Lower leg skin (tissue), 4 donors: ENCODE results near the gene PAOX. TPM values are rescaled to one million over a fixed set of nuclear protein-coding genes. Genes with fewer than 3 reads are reported as not detected.
A peak's percentile ranks its signal among the peaks of the same experiment; 100 is the strongest.
"Not testable (repeated sequence)": the region's sequence is repeated elsewhere in the genome, so short reads cannot be mapped to it uniquely, and the experiment has no call there.

Source experiments
- DNase-seq, 2 donors: peaks; one replicate each; pipeline ENCODE4 v3.0.0-alpha.2; 2019; ENCODE audit warnings: low spot score in 2 of 2
- H3K4me3 ChIP-seq: fragments of 200-600 bp; sonication (generic); 2 replicates; pipeline ENCODE4 v1.5.1; 2017; ENCODE audit warnings: mild to moderate bottlenecking, low read depth; ENCODE audit not compliant: poor library complexity, severe bottlenecking
- POLR2A ChIP-seq, 2 donors: fragments of 450-650 bp; IDR thresholded peaks; one replicate each; pipeline ENCODE4 v1.6.1; 2016 to 2017; ENCODE audit warnings: antibody characterized with exemption in 2 of 2, mild to moderate bottlenecking in 1 of 2, moderate library complexity in 1 of 2
- WGBS, 2 donors: methylation state at CpG; one replicate each; pipeline ENCODE4 v1.1.5; 2018; 5-methylcytosine and 5-hydroxymethylcytosine counted together
- intact Hi-C: fragments of 100-400 bp; cut with DNase I; formaldehyde crosslinking; loops from one replicate; pipeline ENCODE4 v1.15.0; 2023; ENCODE audit warnings: low total_unique reads
- total RNA-seq, 4 donors: library from RNA; depleted of rRNA; stranded (reverse); fragments of >200 nt; gene quantifications; one replicate each; pipeline ENCODE4 v1.1.0, GENCODE V29; 2016
- TF ChIP-seq, protein P1 (sequence below), 3 donors: fragments of 450-650 bp; IDR thresholded peaks; one replicate each; pipeline ENCODE4 v1.5.1; 2016; ENCODE audit warnings: antibody characterized with exemption in 3 of 3, mild to moderate bottlenecking in 3 of 3, moderate library complexity in 2 of 3

PAOX gene
- total RNA-seq, 4 donors from 2014 or later: 8.1 to 21.8 (median 14.4) TPM

DNA sequence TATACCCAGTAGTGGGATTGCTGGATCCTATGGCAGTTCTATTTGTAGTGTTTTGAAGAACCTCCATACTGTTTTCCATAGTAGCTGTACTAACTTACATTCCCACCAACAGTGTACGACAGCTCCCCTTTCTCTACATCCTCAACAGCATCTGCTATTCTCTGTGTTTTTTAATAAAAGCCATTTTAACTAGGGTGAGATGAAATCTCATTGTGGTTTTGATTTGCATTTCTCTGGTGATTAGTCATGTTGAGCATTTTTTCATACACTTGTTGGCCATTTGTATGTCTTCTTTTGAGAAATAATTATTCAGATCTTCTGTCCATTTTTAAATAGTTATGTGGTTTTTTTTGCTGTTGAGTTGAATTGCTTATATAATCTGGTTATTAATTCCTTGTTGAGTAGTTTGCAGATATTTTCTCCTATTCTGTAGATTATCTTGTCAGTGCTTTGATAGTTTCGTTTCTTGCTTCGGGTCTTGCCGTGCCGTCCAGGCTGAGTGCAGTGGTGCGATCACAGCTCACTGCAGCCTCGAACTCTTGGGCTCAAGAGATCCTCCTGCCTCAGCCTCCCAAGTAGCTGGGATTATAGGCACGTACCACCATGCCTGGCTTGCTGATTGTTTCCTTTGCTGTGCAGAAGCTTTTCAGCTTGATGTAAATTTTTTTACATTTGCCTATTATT is 26.9 kb downstream of the PAOX start:
- TF ChIP-seq, protein P1, sequence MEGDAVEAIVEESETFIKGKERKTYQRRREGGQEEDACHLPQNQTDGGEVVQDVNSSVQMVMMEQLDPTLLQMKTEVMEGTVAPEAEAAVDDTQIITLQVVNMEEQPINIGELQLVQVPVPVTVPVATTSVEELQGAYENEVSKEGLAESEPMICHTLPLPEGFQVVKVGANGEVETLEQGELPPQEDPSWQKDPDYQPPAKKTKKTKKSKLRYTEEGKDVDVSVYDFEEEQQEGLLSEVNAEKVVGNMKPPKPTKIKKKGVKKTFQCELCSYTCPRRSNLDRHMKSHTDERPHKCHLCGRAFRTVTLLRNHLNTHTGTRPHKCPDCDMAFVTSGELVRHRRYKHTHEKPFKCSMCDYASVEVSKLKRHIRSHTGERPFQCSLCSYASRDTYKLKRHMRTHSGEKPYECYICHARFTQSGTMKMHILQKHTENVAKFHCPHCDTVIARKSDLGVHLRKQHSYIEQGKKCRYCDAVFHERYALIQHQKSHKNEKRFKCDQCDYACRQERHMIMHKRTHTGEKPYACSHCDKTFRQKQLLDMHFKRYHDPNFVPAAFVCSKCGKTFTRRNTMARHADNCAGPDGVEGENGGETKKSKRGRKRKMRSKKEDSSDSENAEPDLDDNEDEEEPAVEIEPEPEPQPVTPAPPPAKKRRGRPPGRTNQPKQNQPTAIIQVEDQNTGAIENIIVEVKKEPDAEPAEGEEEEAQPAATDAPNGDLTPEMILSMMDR (IDR thresholded peaks at IDR 0.05): no peak
- no peak for DNase-seq
- intact Hi-C loops: no loop called here
- 94 to 95% methylated on average over 8 of the region's 8 CpGs for WGBS, 2 donors
- no peak overlapping the region for H3K4me3 ChIP-seq

DNA sequence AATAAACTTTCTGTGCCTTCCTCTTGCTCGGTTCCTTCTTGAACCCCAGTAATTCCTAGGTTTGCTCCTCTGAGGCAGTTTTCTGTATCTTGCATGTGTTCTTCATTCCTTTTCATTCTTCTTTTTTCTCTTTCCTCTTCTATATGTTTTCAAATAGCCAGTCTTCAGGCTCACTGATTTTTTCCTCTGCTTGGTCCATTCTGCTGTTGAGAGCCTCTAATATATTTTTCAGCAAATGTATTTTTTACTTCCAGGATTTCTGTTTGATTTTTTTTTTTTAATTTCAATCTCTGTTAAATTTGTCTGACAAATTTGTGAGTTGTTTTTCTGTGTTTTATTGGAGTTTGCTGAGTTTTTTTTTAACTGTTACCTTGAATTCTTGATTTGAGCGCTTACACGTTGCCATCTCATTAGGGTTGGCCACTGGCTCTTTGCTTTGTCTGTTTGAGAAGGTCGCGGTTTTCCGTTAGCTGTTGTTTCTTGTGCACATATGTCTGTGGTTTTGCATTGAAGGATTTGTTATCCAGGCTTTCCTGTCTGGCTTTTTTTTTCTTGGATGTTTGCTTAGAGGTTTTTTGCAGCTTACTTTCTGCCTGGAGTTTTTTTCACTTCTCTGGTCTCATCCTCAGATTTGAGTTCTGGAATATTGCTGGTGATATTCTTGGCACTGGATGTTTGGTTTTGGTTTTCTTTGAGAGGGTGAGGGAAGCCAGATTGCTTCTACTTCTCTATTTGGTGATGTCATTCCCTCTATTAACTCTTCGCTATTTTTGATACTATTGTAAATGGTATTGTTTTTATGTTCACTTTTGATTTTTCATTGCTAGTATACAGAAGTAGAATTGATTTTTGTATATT is 32.7 kb downstream of the PAOX start:
- WGBS, 2 donors: 96 to 98% methylated on average over 7 of the region's 7 CpGs
- no peak for DNase-seq
- intact Hi-C loops: no loop called here
- no peak for TF ChIP-seq POLR2A (IDR thresholded peaks at IDR 0.05)
- TF ChIP-seq, protein P1 (IDR thresholded peaks at IDR 0.05): no peak
- H3K4me3 ChIP-seq: no peak overlapping the region

DNA sequence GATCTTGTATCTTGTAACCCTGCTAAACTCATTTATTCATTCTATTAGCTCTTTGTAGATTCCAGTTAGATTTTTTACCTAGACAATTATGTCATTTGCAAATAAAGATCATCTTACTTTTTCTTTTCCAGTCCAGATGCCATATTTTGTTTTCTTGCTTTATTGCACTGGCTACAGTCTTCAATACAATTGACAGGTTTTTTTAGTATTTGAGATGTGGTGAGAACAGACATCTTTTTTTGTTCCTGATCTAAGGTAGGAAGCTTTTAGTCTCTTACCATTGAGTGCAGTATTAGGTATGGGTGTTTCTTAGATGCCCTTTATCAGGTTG is 33.3 kb downstream of the PAOX start:
- no peak overlapping the region for H3K4me3 ChIP-seq
- intact Hi-C loops: no loop called here
- DNase-seq: no peak
- no peak for TF ChIP-seq POLR2A (IDR thresholded peaks at IDR 0.05)
- TF ChIP-seq, protein P1 (IDR thresholded peaks at IDR 0.05): no peak

DNA sequence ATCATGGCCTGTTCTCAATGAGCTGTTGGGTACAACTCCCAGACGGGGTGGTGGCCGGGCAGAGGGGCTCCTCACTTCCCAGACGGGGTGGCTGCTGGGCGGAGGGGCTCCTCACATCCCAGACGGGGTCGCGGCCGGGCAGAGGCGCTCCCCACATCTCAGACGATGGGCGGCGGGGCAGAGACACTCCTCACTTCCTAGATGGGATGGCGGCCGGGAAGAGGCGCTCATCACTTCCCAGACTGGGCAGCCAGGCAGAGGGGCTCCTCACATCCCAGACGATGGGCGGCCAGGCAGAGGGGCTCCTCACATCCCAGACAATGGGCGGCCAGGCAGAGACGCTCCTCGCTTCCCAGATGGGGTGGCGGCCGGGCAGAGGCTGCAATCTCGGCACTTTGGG is 35.3 kb downstream of the PAOX start:
- DNase-seq, intact Hi-C loops, H3K4me3 ChIP-seq: not testable (repeated sequence)
- WGBS, 2 donors: 95 to 96% methylated on average over 21 to 23 of the region's 23 CpGs

DNA sequence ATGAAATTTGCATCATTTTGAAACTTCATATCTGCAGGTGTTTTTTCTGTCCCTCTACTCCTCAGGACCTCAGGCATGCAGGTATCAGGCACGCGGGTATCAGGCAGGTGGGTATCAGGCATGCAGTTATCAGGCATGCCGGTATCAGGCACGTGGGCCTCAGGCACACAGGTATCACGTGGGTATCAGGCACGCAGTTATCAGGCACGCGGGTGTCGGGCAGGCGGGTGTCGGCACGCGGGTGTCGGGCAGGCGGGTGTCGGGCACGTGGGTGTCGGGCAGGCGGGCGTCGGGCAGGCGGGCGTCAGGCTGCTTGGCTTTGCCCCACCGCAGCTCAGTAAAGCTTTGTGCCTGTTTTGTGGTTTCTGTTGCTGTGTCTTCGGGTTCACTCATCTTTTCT is 36.7 kb downstream of the PAOX start:
- intact Hi-C loops: no loop called here
- TF ChIP-seq, protein P1 (IDR thresholded peaks at IDR 0.05): no peak
- TF ChIP-seq POLR2A (IDR thresholded peaks at IDR 0.05): no peak
- H3K4me3 ChIP-seq: no peak overlapping the region
- WGBS, 2 donors: 95% methylated on average over 25 of the region's 25 CpGs
- DNase-seq: no peak

DNA sequence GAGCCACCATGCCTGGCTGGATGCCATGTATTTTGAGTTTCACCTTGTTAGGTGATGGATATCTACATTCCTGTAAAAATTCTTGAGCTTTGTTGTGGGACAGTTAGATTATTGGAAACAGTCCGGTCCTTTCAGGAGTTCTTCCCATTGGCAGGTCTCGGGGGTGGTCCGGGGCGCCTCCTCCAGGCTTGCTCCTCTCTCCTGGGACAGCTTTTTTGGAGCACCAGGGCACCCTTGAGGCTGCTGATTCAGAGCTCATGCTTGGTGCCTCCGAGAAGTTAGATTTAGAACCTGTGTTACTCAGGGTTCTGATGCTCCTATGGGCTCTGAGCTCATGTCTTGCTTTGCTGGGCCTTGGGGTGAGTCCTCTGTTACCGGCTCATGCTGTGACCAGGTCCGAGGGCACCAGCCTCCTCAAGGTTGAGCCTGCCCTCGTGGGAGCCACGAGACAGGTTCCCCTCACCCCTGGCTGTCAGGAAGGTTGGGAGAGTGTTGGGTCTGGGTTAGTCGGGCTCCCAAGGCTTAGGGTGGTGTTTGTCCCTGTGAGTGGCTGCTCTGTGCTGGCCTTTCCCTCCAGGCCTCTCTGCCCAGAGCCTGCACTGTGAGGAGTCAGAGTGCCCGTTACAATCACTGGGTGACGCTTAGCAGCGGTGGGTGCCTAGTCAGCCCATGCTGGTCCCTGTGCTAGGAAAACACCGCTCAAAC is 39.4 kb downstream of the PAOX start:
- peak in 1 of 2 donors; percentile 62 for DNase-seq
- intact Hi-C loops: no loop called here
- TF ChIP-seq POLR2A (IDR thresholded peaks at IDR 0.05): no peak
- TF ChIP-seq, protein P1 (IDR thresholded peaks at IDR 0.05): no peak
- 97 to 100% methylated on average over 9 to 13 of the region's 14 CpGs for WGBS, 2 donors
- H3K4me3 ChIP-seq: no peak overlapping the region
